Activated T-cell treated with anti-CD3 and anti-CD28 coated beads for 24 hours (primary cell): Measurements from ENCODE around the gene DOK6.
"Not testable (repeated sequence)": the region's sequence is repeated elsewhere in the genome, so short reads cannot be mapped to it uniquely, and the experiment has no call there.

ENCODE experiments used
- DNase-seq: peaks from one replicate; pipeline ENCODE4 v3.0.0-alpha.2; 2020; ENCODE audit warnings: low read depth

Gene DOK6

GRCh38 chr18:69813559-69813958, 412.9 kb downstream of the DOK6 start:
- DNase-seq = no peak

DNA sequence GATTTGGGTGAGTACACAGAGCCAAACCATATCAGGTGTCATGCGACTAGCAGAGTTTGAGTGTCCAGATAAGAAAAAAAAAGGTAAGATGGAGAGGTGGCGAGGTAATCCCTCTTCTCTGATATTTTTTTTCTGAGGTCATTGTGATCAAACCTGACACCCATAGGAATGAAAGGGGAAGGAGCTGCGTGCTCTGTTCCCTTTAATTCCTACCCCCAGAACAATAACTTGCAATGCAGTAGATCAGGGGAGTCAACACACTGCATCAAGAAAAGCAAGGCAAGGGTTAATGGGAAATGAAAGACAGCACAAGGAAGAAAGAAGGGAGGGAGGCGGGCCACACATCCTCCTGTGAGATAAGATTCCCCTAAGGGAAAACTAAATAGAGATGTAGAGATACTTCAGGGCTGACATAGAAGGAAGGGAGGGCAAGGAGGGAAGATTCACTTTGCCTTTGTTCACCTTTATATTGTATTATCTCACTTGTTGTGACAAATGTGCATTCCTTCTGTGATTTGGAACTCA, 414.2 kb downstream of the DOK6 start:
- DNase-seq = no peak

DNA sequence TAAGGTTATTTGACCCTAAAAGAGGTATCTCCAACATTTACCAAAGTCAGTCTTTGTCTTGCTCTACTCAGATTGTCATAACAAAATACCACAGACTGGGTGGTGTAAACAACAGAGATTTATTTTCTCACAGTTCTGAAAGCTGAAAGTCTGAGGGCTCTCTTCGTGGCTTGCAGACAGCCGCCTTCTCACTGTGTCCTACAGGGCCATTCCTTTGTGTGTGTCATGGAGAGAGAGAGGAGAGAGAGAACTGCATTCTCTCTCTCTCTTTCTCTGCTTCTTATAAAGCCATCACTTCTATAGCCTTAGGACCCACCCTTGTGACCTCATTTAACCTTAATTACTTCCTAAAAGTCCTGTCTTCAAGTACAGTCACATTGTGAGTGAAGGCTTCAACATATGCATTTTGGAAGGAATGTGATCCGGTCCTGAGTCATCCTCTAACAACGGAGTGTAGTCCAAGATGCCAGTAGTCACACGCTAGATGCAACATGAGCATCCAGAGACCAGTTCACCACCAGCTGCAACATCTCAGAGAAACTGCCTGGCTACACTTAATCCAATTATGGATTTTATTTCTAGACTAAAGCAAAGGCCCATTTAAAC, 416.8 kb downstream of the DOK6 start:
- DNase-seq = no peak

- DNase-seq = no peak
These were observed 418.8 kb downstream of the DOK6 start for GRCh38 chr18:69819460-69819859.

DNA sequence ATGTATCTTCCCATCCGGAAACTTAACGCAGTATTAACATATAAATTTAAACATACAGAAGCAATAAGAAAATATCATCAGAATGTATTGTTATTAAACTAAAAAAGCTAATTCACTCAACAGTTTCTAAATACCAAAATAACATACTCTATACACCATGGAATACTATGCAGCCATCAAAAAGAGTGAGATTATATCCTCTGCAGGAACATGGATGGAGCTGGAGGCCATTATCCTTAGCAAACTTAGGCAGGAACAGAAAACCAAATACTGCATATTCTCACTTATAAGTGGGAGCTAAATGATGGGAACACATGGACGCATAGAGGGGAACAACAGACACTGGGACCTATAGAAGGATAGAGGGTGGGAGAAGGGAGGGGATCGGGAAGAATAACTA, 419.9 kb downstream of the DOK6 start:
- no peak for DNase-seq

DNA sequence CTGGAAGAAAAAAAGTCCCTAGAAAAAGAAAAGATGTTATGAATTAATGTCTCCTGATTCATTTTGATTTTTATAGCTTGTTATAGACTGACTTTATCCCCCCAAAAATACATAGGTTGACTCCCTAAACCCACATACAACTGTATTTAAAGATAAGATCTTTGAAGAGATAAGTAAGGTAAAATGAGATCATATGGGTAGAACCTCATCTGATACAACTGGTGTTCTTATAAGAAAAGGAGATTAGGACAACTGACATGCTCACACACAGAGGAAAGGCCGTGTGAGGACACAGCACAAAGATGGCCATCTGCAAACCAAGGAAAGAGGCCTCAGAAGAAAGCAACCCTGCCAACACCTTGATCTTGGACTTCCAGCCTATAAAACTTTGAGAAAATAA, 429.5 kb downstream of the DOK6 start:
- no peak for DNase-seq

- not testable (repeated sequence) for DNase-seq
These were observed 434.3 kb downstream of the DOK6 start for GRCh38 chr18:69834980-69835379.

DNA sequence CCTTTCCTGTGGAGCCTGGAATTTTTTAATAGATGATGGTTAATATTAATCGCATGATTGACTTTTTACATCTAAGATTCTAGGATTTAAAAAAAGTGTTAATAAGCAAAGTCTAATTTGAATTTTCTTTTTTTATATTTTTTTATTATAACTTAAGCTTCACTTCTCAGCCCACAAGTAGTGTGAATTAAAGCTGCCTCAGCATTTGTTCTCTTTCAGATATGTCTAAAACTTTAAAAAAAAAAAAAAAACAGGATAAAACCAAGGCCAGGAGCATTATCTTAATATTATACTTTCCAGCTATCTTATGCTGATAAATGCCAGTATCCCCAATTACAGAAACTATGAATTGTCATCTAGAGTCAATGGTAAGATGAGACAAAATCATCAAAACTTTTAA, 437.3 kb downstream of the DOK6 start:
- DNase-seq = no peak

DNA sequence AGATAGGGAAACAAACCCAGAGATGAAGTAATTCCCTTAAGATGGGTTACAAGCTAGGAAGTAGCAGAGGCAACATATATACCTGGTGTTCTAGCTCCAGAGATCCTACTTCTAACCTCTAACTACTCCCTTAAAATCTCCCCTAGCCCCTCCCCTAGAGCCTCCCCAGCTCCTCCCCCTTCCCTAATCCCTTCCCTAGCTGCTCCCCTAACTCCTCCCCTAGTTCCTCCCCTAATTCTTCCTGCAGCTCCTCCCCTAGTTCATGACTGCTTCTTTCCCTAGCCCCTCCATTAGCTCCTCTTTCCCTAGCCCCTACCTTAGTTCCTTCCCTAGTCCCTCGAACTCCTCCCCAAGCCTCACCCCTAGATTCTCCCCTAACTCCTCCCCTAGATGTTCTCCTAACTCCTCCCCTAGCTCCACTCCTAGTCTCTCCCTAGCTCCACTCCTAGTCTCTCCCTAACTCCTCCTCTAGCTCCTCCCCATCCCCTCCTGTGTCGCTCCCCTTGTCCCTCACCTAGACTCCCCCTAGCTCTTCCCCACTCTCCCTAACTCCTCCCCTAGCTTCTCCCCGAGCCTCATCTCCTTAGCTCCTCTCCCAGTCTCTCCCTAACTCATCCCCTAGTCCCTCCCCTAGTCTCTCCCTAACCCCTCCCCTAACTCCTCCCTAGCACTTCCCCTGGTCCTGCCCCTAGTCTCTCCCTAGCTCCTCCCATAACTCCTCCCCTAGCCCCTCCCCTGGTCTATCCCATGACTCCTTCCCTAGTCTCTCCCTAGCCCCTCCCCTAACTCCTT, 438.1 kb downstream of the DOK6 start:
- no peak for DNase-seq

DNA sequence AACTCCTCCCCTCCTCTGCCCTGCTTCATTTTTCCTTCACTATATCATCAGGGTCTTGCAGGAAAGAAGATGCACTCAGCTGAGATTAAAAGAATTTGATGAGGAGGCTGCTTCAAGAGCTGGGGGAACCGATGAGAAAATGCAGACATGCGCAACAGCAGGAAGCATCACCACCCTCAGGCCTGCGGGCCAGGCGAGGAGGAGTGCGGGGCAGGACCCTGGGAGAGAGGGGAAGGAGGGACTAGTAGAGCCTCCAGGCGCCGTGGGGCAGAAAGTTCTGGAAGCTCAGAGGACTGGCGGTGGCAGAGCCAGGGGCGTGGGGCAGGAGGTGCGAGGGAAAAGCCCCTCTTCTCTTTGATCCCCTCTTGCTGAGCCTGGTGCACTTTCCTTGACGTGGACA, 438.8 kb downstream of the DOK6 start:
- no peak for DNase-seq

- DNase-seq = no peak
These were observed 439.3 kb downstream of the DOK6 start for GRCh38 chr18:69840001-69840400.

- DNase-seq = no peak
These were observed 439.8 kb downstream of the DOK6 start for GRCh38 chr18:69840445-69840844.

GRCh38 chr18:69841117-69841516, 440.4 kb downstream of the DOK6 start:
- no peak for DNase-seq

GRCh38 chr18:69843015-69843414, 442.3 kb downstream of the DOK6 start:
- DNase-seq = no peak

DNA sequence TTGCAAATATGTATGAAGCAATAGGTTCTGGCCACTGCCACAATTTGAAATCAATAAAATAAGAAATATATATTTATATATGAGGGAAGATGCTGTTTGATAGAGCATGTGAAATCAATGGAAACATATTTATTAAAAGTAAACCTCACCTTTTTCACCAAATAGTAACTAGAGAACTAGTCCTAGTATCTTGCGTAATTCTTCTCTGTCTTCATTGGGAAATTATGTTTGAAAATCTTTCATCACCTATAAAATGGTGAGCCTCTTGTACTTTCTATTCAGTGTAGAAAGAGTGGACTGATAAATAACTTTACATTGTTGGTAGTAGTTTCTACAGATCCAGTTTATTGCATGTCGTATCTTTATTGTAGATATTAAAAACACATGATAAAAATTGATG, 444.0 kb downstream of the DOK6 start:
- no peak for DNase-seq

DNA sequence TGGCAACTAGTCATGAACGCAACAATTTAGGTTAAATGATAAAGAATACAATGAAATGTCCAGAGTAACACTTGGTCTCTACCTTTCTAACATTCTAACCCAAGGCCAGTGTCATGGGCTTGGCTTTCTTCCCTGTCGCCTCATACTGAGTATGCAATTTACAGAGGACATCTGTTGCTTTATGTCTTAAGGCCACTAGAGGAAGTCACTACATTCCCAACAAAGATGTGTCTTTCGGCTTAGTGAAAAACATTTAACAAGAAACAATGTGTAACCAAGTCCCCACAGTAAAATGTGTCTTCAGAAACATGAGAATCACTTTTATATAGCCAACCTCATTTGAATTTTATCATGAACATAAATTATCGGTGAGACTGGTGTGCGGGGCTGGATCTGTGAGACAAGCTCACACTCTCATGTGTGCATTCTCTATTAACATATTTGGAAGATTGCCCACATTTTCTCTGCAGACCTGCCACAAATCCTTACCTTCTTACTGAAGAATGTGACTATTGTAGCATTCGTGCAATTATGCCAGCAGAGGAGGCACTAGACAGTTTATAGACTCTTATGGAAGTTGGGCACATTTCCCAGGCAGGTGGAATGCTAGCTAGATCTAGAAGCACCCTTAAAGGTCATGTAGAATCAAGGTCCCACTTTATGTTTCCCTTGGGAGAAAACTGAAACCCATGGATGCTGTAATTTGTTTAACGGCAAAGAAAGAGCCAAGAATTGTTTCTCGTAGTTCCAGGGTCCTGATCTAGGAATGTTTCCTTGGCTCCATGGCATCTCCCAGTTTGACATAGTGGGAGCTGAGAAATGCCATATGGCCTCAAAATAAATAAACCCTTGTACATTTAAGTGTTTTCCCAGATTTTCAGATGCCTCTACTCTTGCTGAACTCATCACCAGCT, 445.2 kb downstream of the DOK6 start:
- no peak for DNase-seq

- no peak for DNase-seq
These were observed 452.4 kb downstream of the DOK6 start for GRCh38 chr18:69853051-69853450.

- no peak for DNase-seq
These were observed 453.8 kb downstream of the DOK6 start for GRCh38 chr18:69854455-69854854.

DNA sequence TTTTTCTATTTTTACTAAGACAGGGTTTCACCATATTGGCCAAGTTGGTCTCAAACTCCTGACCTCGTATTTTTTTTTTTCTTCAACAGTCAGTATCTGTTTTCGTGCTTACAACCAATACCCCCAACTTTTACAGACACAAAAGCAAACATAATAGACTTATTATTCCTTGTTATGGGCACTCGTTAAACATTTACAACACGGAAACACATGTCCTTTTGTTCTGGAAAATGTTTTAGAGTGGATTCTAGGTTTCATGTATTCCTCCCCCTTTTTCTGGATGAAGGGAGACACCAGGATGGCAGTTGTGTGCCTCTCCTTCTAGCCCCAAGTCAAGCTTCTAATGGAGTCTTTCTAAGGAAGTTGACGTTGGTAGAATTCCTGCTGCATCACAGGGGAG, 458.2 kb downstream of the DOK6 start:
- DNase-seq = no peak

- DNase-seq = not testable (repeated sequence)
These were observed 464.1 kb downstream of the DOK6 start for GRCh38 chr18:69864802-69865201.

DNA sequence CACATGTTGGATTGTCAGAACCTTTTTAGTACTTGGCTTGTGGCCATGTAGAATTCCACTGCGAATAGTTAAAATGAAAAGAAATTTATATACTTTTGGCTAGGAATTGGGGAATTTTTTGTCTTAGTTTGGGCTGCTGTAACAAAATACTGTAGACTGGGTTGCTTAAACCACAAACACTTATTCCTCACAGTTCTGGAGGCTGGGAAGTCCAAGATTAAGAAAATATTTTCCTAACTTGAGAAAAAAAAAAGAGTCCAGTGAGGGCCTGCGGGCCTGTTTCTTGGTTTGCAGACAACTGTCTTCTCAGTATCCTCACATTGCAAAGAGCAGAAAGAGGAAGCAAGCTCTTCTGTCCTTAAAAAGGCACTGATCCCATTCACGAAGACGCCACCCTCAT, 465.1 kb downstream of the DOK6 start:
- DNase-seq = no peak

DNA sequence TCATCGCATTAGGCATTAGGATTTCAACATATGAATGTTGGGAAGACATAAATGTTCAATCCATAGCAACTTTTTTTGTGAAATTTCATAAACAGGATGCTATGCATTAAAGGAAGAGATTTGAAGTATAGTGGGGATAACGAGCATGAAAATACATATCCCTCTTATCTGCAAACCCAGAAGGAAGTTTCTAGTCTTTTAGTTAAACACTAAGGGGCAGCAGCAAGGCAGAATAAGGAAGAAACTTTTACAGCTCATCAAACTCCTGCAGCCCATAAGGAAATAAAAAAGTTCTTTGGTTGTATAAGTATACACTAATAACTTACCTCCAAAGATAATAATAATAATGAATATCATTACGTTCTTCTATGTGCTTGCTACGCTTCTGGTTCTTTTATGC, 465.5 kb downstream of the DOK6 start:
- DNase-seq = no peak

GRCh38 chr18:69870736-69871135, 470.0 kb downstream of the DOK6 start:
- DNase-seq = no peak
